GM20000 (cell line): ENCODE results near the gene CSNK1A1L.

ENCODE experiments used
- DNase-seq: peaks from one replicate; pipeline ENCODE4 v3.0.0; 2012; ENCODE audit warnings: low spot score
- TF ChIP-seq, protein P1 (sequence below): IDR thresholded peaks from 2 replicates; pipeline ENCODE4 v1.5.1; 2012; ENCODE audit warnings: mild to moderate bottlenecking, control low read depth; ENCODE audit errors: extremely low read depth, missing control alignments

CSNK1A1L gene

DNA sequence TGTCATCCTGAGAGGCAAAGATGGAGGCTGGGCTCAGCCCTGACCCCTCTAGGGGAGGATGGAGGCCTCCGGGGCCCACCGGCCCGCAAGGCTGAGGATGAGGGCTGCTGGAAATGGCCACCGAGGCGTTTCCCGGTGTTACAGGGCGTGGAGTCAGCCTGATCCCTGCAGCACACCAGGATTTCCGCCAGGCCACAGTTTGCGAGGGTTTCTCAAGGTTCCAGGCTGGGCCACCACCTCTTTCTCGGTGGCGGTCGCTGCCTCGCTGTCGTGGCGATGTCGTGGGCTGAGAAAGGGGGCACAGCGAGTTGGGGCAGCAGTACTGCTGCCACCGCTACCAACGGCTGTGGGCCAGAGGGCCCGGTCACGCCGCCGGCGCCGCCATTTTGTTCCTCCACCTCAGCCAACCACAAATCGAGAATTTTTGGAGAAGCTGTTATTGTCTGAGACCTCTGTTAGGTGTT lies at the start of gene CSNK1A1L:
CSNK1A1L (minus strand) TSS at position 414 of the 464 bp plus-strand sequence; CDS start at position 6, 408 bp downstream.
- TF ChIP-seq, protein P1, sequence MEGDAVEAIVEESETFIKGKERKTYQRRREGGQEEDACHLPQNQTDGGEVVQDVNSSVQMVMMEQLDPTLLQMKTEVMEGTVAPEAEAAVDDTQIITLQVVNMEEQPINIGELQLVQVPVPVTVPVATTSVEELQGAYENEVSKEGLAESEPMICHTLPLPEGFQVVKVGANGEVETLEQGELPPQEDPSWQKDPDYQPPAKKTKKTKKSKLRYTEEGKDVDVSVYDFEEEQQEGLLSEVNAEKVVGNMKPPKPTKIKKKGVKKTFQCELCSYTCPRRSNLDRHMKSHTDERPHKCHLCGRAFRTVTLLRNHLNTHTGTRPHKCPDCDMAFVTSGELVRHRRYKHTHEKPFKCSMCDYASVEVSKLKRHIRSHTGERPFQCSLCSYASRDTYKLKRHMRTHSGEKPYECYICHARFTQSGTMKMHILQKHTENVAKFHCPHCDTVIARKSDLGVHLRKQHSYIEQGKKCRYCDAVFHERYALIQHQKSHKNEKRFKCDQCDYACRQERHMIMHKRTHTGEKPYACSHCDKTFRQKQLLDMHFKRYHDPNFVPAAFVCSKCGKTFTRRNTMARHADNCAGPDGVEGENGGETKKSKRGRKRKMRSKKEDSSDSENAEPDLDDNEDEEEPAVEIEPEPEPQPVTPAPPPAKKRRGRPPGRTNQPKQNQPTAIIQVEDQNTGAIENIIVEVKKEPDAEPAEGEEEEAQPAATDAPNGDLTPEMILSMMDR: no peak
- DNase-seq: no peak

DNA sequence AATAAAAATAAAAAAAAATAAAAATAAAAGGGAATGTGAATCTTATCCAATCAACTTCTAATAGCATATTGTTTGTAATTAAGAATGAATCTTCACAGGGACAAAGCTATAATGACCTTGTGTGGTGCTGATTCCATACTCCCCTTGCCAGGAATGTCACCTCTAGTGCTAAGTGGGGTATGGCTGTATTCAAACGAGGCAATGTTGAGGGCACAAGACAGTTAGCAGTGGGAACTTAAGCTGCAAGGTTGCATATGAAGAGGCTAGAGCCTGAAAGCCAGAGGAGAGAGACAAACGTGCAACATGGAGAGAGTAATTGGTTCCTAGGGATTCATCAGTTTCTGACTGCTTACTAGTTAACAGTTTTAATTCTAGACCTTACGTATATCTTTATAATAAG lies 43.9 kb upstream of the CSNK1A1L start:
- no peak for DNase-seq
- TF ChIP-seq, protein P1: no peak

DNA sequence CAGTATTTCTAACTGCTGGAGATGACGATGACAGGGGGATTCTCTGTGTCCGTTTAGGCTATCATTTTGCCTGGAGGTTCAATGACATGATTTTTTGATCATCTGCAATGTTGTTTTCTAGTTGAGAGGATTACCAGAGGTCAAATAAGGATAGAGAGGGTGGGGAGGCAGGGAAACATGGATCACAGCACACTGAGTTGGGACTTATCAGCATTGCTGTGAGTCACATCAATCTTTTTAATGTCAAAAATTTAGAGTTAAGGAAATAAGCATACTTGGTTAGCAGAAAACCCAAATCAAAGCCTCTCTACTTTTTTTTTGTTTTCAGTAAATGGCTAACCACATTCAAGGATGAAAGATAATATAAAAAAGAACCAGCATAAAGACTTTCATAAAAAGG lies 43.0 kb upstream of the CSNK1A1L start:
- DNase-seq: no peak
- TF ChIP-seq, protein P1: no peak

DNA sequence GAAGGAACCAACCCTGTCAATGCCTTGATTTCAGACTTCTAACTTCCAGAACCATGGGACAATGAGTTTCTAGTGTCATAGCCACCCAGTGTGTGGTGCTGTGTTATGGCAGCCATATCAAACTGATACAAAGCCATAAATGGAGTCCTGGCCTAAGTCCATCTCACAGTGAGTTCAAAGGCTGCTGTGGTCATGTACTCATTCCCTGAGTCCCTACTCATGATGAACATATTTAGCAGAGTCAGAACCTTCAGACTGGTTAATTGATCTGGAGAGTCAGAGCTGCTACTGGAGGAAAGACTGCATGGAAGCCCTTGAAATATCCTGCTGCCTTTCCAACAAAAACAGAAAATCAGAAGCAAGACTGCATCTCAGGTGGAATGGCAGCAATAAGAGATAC lies 39.2 kb upstream of the CSNK1A1L start:
- no peak for DNase-seq
- TF ChIP-seq, protein P1: no peak

DNA sequence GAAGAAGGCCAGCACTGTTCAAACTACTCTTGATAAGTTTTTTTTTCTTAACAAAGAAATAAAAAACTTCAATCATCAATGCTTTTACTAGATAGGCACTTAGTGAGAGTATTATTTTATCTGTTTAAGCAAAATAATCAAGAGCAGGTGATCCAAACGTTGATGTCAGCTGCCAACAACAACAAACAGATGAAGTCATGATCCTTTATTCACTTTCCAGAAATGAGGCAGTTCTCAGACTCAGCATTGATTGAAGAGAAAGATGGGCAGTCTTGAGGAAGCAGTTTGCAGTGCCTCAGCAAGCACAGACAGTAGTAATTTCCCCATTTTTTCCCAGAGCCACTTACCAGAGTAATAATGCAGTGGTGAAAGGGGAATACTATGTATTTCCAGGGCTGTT lies 38.4 kb upstream of the CSNK1A1L start:
- TF ChIP-seq, protein P1: no peak
- DNase-seq: no peak

DNA sequence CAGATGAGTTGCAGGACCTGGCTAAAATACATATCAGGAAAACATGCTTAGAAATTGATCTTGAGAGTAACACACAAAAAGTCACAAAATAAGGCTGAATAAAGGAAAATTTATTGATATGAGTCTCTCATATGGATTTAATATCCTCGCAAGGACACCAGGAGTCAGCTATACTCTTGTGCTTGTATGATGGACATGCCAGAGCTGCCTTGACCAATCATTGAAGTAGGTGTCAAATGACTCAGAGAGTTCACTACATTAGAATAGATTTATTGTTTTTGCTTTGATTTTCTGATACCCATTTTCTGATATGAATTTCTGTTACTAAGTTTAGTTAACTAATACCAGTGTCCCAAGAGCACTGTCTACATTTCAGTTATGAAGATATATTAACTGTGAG lies 37.4 kb upstream of the CSNK1A1L start:
- DNase-seq: no peak
- TF ChIP-seq, protein P1: no peak

DNA sequence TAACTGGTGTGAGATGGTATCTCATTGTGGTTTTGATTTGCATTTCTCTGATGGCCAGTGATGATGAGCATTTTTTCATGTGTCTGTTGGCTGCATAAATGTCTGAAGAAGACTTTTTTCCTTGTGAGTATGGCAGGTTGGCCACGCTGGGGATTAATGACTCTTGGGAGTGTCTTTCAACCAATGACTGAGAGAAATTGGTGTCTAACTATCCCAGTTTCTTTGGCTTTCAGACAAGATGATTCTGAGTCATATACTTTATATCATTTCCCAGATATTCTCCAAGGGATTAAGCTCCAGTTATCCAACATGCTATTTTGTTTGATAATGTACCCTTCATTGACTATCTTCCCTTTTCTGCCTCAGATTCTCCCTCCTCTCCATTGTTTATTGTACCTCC lies 35.5 kb upstream of the CSNK1A1L start:
- no peak for DNase-seq
- TF ChIP-seq, protein P1: no peak
